ENCODE measurements around the gene XYLB.
A peak's percentile ranks its signal among the peaks of the same experiment; 100 is the strongest.
"Not testable (repeated sequence)": the region's sequence is repeated elsewhere in the genome, so short reads cannot be mapped to it uniquely, and the experiment has no call there.

The XYLB gene

DNA sequence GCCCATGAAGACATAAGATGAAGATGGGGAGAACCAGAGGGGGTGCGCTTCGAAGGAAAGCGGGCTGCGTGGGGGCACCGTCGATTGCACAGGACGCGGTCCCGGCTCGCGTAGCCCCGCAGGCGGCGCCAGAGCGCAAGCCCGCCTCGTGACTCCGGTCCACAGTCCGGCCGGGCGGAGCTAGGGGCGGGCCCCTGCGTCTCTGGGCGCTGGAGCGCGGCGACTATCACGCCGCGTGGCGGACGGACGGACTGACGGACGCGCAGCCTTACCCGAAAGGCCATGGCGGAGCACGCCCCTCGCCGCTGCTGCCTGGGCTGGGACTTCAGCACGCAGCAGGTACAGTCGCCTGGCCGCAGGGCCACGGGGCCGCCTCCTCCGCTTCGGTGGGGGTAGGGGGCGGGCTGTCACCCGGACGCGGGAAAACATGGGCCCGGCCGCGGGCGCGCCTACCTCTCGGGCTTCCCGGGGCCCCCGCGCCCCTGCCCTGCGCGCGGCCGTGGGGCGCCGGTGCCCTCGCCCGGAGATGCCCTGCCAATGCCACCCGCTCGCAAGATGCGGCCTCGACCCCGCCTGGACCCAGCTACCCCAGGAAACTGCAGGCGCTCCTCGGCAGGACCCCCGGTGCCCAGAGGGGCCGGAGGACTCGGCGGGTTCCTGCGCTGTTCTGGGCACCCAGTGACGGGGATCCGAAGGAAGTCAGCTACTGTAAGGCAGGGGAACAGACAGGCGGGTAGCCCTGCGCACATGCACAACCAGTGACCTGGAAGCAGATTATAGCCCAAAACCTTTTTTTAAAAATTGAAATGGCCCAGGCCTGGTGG, at the start of gene XYLB:
Gene XYLB (plus strand): TSS at position 199 of the 824 bp plus-strand sequence. CDS start 84 bp downstream, at position 283.
- peak; percentile 35 for DNase-seq

DNA sequence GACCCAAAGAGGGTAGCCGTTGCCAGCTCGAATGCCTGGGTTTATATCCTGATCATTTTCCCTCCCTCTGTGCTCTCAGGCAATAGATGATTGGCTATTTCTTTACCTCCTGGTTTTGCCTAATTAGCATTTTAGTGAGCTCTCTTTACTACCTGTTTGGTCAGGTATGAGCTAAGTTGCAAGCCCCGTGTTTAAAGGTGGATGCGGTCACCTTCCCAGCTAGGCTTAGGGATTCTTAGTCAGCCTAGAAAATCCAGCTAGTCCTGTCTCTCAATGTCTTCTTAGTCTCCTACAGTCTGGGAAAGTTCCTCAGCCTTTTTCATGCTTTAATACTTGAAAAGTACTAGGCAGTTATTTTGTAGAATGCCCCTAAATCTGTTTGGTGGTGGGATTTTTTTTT, 49.5 kb upstream of the XYLB start:
- not testable (repeated sequence) for DNase-seq

GRCh38 chr3:38297537-38297936, 49.0 kb upstream of the XYLB start:
- DNase-seq = no peak

- no peak for DNase-seq
These were observed 48.5 kb upstream of the XYLB start for GRCh38 chr3:38297947-38298711.

DNA sequence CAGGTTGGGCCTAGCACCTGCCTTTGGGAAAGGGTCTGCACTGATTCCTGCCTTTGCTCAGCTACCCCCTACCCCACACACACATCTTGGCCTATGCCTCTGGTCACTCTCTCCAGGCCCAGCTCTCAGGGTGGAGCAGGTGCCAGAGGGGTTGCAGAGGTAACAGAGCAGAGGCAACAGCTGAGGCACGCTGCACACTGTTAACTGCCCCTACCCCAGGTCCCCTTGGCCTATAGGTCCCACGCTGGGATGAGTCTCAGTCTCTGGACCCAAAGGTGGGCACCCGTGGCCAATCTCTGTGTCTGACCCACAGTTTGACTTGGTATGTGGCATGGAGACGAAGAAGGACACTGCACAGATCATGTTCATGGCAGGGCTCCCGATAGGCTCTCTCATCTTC, 39.6 kb upstream of the XYLB start:
- DNase-seq = no peak

- no peak for DNase-seq
These were observed 39.0 kb upstream of the XYLB start for GRCh38 chr3:38307599-38307998.

- DNase-seq = no peak
These were observed 38.1 kb upstream of the XYLB start for GRCh38 chr3:38308456-38308855.

DNA sequence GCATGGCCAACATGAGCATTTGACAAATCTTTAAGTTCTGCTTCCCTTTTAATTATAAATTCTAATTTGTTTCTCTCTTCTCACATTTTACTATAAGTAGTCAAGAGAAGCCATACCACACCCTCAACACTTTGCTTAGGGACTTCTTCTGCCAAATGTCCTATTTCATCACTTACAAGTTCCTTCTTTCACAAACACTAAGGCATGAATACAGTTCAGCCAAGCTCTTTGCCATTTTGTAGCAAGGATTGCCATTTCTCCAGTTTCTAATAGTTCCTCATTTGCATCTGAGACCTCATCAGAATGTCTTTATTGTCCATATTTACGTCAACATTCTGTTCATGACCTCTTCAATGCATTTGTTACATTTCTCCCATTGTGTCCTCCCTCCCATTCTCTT, 35.1 kb upstream of the XYLB start:
- DNase-seq = no peak

- no peak for DNase-seq
These were observed 34.6 kb upstream of the XYLB start for GRCh38 chr3:38311941-38312340.

DNA sequence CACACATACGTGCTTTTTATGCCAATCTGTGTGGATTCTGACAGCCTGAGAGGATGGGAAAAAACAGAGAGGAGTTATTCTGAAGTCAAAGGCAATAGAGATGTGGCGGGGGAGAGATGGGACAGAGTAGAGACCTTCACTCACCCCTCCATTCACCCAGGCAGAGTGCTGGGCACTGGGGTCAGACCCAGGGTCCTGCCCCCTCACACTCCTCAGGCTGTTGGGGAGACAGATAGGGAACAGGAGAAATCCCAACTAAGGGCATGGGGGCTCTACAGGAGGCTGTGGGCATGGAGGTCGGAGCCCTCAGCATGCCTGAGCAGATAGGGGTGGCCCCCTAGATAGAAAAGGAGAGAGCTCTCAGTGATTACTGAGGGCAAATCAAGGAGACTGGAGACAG, 34.2 kb upstream of the XYLB start:
- DNase-seq = no peak

- DNase-seq = no peak
These were observed 33.3 kb upstream of the XYLB start for GRCh38 chr3:38313263-38313662.

- no peak for DNase-seq
These were observed 32.9 kb upstream of the XYLB start for GRCh38 chr3:38313695-38314094.

DNA sequence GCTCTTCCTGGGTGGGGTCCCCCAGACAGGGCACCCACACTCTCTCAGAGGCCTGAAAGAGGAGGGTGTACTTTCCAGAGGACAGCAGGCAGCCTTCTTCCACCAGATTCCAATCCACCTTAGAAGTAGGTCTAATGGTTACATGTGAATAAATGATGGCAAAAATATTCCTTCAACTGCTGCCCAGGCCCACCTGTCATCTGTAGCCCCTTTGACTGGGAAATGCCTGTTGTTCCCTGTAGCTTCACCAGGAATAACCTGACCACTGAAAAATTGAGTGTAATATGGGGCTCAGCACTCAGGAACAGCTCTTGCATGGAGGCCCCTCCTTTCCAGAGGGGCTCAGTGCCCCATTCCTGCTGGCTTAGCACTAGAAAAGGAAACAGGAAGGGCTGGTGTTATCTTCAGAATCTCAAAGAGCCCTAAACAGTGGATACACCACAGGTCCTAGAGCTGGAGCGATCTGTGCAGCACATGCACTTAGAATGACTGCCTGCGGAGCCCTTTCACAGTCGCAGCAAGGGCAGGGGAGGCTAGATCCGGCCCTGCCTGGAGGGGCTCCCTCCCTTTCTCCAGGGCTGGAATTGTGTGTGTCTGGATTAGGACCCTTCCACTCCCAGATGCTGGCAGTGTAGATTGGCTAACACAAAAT, 32.3 kb upstream of the XYLB start:
- DNase-seq = no peak

GRCh38 chr3:38314764-38315487, 31.7 kb upstream of the XYLB start:
- DNase-seq = no peak

GRCh38 chr3:38315488-38316230, 30.9 kb upstream of the XYLB start:
- DNase-seq = no peak

- DNase-seq = no peak
These were observed 30.0 kb upstream of the XYLB start for GRCh38 chr3:38316356-38317191.

DNA sequence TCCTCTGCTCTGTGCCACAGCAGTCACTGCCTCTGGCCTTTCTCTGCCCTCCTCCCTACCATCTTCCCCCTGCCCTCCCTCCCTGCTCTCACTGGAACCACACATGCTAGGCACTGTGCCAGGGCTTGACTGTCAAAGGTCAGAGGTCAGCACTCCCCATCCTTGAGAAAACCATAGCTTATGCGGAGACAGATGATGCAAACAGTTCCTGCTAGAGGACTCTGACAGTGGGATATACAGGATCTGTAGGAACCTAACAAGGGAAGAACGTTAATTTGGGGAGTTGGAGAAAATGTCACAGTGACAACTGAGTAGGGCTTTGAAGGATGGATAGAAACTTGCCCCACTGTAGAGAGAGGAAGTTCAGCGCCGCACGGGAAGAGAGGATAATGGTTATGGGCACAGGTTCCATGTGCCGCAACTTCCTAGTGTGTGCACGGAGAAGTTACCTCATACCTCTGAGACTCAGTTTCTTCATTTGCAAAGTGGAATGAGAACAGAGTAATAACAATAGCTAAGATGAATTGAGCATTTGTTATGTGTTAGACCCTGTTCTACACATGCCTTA, 29.3 kb upstream of the XYLB start:
- DNase-seq = no peak

GRCh38 chr3:38318766-38319671, 27.6 kb upstream of the XYLB start:
- no peak for DNase-seq

GRCh38 chr3:38320638-38321037, 25.9 kb upstream of the XYLB start:
- DNase-seq = not testable (repeated sequence)

GRCh38 chr3:38323060-38323459, 23.5 kb upstream of the XYLB start:
- no peak for DNase-seq

All from NCI-H526 treated with DMSO at 0.1 percent for 48 hours (cell line).